Astrocyte (in vitro differentiated cells and primary cell): ENCODE results near the gene PSMG4.

Experiments used
- CTCF ChIP-seq: IDR thresholded peaks from 2 replicates; pipeline ENCODE4 v1.5.1; 2011; ENCODE audit warnings: low read depth, mild to moderate bottlenecking, inconsistent platforms, low read length, moderate library complexity; ENCODE audit not compliant: insufficient read depth
- EZH2 ChIP-seq: IDR thresholded peaks from 2 replicates; pipeline ENCODE4 v1.6.1; 2012; ENCODE audit warnings: mild to moderate bottlenecking, low read length, inconsistent platforms; ENCODE audit not compliant: insufficient read depth

GRCh38 chr6:3287976-3288707 is 29.4 kb downstream of the PSMG4 start:
- TF ChIP-seq EZH2 (no peak), CTCF (no peak)
